Endothelial cell of umbilical vein (primary cell): ENCODE data around the gene ACOT7. TPM values are rescaled to one million over a fixed set of nuclear protein-coding genes. Genes with fewer than 3 reads are reported as not detected.

ENCODE experiments used
- BruUV-seq: library from RNA; stranded (reverse); fragments of 400-500 nt; replicated peaks from 2 replicates; lab custom pipeline; 2021; lab: Mats Ljungman, UMichigan
- CTCF ChIA-PET: fragments of 300-600, 350-600 bp; sonication (Branson Sonifier 250); formaldehyde crosslinking; loops from one replicate; lab custom pipeline; 2021; ENCODE audit warnings: antibody characterized with exemption, inconsistent platforms; lab: Charles Lee
- POLR2A ChIA-PET: fragments of 300-600, 350-600 bp; sonication (Branson Sonifier 250); formaldehyde crosslinking; loops from one replicate; lab custom pipeline; 2021; ENCODE audit warnings: antibody characterized with exemption, inconsistent platforms; lab: Charles Lee
- DNase-seq: peaks from one replicate; pipeline ENCODE4 v3.0.0-alpha.2; 2011; ENCODE audit warnings: low read depth, low spot score
- FAIRE-seq: peaks from 2 replicates; lab custom pipeline; 2011; peaks lifted over from hg19 to GRCh38; lab: Jason Lieb, UNC
- H2AFZ ChIP-seq: 2 replicates; pipeline ENCODE4 v1.6.0; 2012; ENCODE audit warnings: low read depth, low read length, control low read depth, inconsistent platforms
- H3K27ac ChIP-seq: 2 replicates; pipeline ENCODE4 v1.5.1; 2011; ENCODE audit warnings: low read depth, mild to moderate bottlenecking, control low read depth, low read length, moderate library complexity; ENCODE audit not compliant: insufficient read depth
- H3K27me3 ChIP-seq, 2 experiments: 2 replicates each; pipeline versions ENCODE4 v1.6.0 to v1.6.1; 2011; ENCODE audit warnings: low read length in 2 of 2, mixed read lengths in 1 of 2; ENCODE audit not compliant: control insufficient read depth in 2 of 2, insufficient read depth in 2 of 2
- H3K36me3 ChIP-seq, 2 experiments: 2 replicates in 1 of 2; 3 replicates in 1 of 2; pipeline ENCODE4 v1.5.1; 2011; ENCODE audit warnings: low read length in 2 of 2, mild to moderate bottlenecking in 1 of 2, moderate library complexity in 1 of 2; ENCODE audit not compliant: control insufficient read depth in 2 of 2, insufficient read depth in 2 of 2; ENCODE audit errors: extremely low read depth in 1 of 2
- H3K4me1 ChIP-seq: 3 replicates; pipeline ENCODE4 v1.5.1; 2011; ENCODE audit warnings: mild to moderate bottlenecking, low read length; ENCODE audit not compliant: control insufficient read depth, insufficient read depth; ENCODE audit errors: extremely low read depth
- H3K4me2 ChIP-seq: 2 replicates; pipeline ENCODE4 v1.6.1; 2011; ENCODE audit warnings: low read length, control low read depth, mixed read lengths; ENCODE audit not compliant: insufficient read depth
- H3K4me3 ChIP-seq, 3 experiments: fragments of 200-600 bp in 1 of 3; sonication (generic), shearing (Covaris generic) in 1 of 3; replicated peaks in 1 of 3; 2 replicates each; pipeline ENCODE4 v1.5.1; 2011 to 2016; ENCODE audit warnings: control low read depth in 3 of 3, low read length in 3 of 3, mild to moderate bottlenecking in 2 of 3, inconsistent platforms in 1 of 3, low read depth in 1 of 3, moderate library complexity in 1 of 3; ENCODE audit not compliant: insufficient read depth in 1 of 3
- H3K79me2 ChIP-seq: 2 replicates; pipeline ENCODE4 v1.6.0; 2012; ENCODE audit warnings: low read length, inconsistent platforms; ENCODE audit not compliant: control insufficient read depth, insufficient read depth
- H3K9ac ChIP-seq: replicated peaks from 2 replicates; pipeline ENCODE3; 2011; ENCODE audit warnings: low read length, control low read depth; ENCODE audit not compliant: insufficient read depth; ENCODE audit errors: extremely low read depth
- H3K9me1 ChIP-seq: replicated peaks from 3 replicates; pipeline ENCODE4 v1.6.0; 2011; ENCODE audit warnings: mild to moderate bottlenecking, low read length; ENCODE audit not compliant: control insufficient read depth, insufficient read depth; ENCODE audit errors: extremely low read depth
- H3K9me3 ChIP-seq: replicated peaks from 2 replicates; pipeline ENCODE4 v1.5.1; 2012; ENCODE audit warnings: low read length, inconsistent platforms; ENCODE audit not compliant: control insufficient read depth, insufficient read depth
- H4K20me1 ChIP-seq: replicated peaks from 2 replicates; pipeline ENCODE3; 2011; ENCODE audit warnings: mild to moderate bottlenecking, low read length; ENCODE audit not compliant: control insufficient read depth, insufficient read depth; ENCODE audit errors: extremely low read depth
- CTCF ChIP-seq, 2 donors: IDR thresholded peaks; 1 replicate in 1 of 2; 2 replicates in 1 of 2; pipeline ENCODE4 v1.5.1; 2011; ENCODE audit warnings: low read length in 2 of 2, mild to moderate bottlenecking in 2 of 2, moderate library complexity in 2 of 2, control low read depth in 1 of 2, inconsistent platforms in 1 of 2, low read depth in 1 of 2; ENCODE audit not compliant: insufficient read depth in 1 of 2; ENCODE audit errors: extremely low read depth in 1 of 2
- EZH2 ChIP-seq: IDR thresholded peaks from 2 replicates; pipeline ENCODE4 v1.6.1; 2012; ENCODE audit warnings: borderline replicate concordance, low read depth, mild to moderate bottlenecking, moderate library complexity, low read length, inconsistent platforms; ENCODE audit not compliant: severe bottlenecking
- FOS ChIP-seq: IDR thresholded peaks from 2 replicates; pipeline ENCODE4 v1.6.1; 2011; ENCODE audit warnings: mild to moderate bottlenecking, low read length, moderate library complexity, borderline replicate concordance; ENCODE audit not compliant: insufficient read depth
- GATA2 ChIP-seq: IDR thresholded peaks from 2 replicates; pipeline ENCODE4 v1.7.0; 2011; ENCODE audit warnings: low read depth, mild to moderate bottlenecking, moderate library complexity, mixed read lengths, low read length; ENCODE audit not compliant: insufficient read length, insufficient read depth
- JUN ChIP-seq: IDR thresholded peaks from 2 replicates; pipeline ENCODE4 v1.6.1; 2011; ENCODE audit warnings: borderline replicate concordance, low read depth; ENCODE audit not compliant: insufficient read length, insufficient read depth
- MAX ChIP-seq: IDR thresholded peaks from 2 replicates; pipeline ENCODE4 v1.6.1; 2011; ENCODE audit not compliant: insufficient read depth, insufficient read length
- MYC ChIP-seq: IDR thresholded peaks from one replicate; pipeline ENCODE4 v1.6.1; 2011; ENCODE audit warnings: mild to moderate bottlenecking, low read depth, low read length
- POLR2A ChIP-seq: IDR thresholded peaks from 2 replicates; pipeline ENCODE4 v1.6.1; 2012; ENCODE audit warnings: low read depth, mild to moderate bottlenecking, control low read depth, low read length
- POLR2AphosphoS5 ChIP-seq: IDR thresholded peaks from 2 replicates; pipeline ENCODE4 v1.6.1; 2012; ENCODE audit warnings: low read depth, mild to moderate bottlenecking, control low read depth, low read length, moderate library complexity; ENCODE audit not compliant: insufficient read depth
- dilution Hi-C: fragments of 300-500 bp; cut with MboI; formaldehyde crosslinking; loops from one replicate; pipeline ENCODE4 v1.15.0; 2019; ENCODE audit warnings: low sequenced_read_pairs; ENCODE audit not compliant: extremely low pct_ligation_motif_present
- intact Hi-C: fragments of 100-400 bp; cut with micrococcal nuclease; formaldehyde crosslinking; loops from one replicate; pipeline ENCODE4 v1.10.0; 2022
- polyA plus RNA-seq, 4 experiments: library from polyadenylated mRNA; depleted of rRNA in 3 of 4; stranded (reverse) in 3 of 4; unstranded in 1 of 4; fragments of >200 nt; gene quantifications; 2 replicates each; pipeline versions ENCODE4 v1.2.1 to v1.2.3, GENCODE V29; 2011 to 2012; ENCODE audit warnings: missing spikeins in 1 of 4
- total RNA-seq: library from RNA; stranded (reverse); gene quantifications from 2 replicates; pipeline ENCODE4 v1.2.3, GENCODE V29; 2021

Gene ACOT7
- total and polyA plus RNA-seq, 2 donors (not counting 3 experiments of a cell fraction or from before 2014, with no cell fraction given) = 69.4 to 105 TPM

GRCh38 chr1:6409733-6410132, 16.2 kb upstream of the ACOT7 start:
- Histone ChIP-seq H3K4me3 (no peak overlapping the region), H3K27ac (no peak overlapping the region), H3K9me1 (no peaks in the 10 kb centered on the region), H3K4me1 (peaks cover 8% of the 10 kb centered on the region), H4K20me1 (no peaks in the 10 kb centered on the region), H3K36me3 (no peaks in the 10 kb centered on the region), H3K9me3 (no peaks in the 10 kb centered on the region), H3K9ac (no peak overlapping the region), H3K79me2 (no peaks in the 10 kb centered on the region), H3K27me3 (no peaks in the 10 kb centered on the region), H2AFZ (no peak overlapping the region), H3K4me2 (no peak overlapping the region)
- dilution Hi-C loops = no loop called here
- intact Hi-C loops = no loop called here
- no peak for TF ChIP-seq JUN
- no peak for TF ChIP-seq CTCF (IDR thresholded peaks at IDR 0.05; ENCODE audit: extremely low read depth in 1 of 2, insufficient read depth in 1 of 2, low read depth in 1 of 2, low read length in 2 of 2)
- no peak for TF ChIP-seq MYC
- TF ChIP-seq POLR2AphosphoS5 = no peak
- no peak for TF ChIP-seq FOS
- no peak for TF ChIP-seq POLR2A
- TF ChIP-seq MAX = no peak
- no peak for TF ChIP-seq EZH2
- TF ChIP-seq GATA2 = no peak
- BruUV-seq = no TSS peak
- DNase-seq (no peak), FAIRE-seq (no peak)
- ChIA-PET CTCF (interaction anchor here (0.7 to 20.3 kb wide), 6 partner anchors 10 to 163 kb away, joined by 3 to 237 read pairs (median 7); partner anchors contain the start of genes ACOT7 and HES2), POLR2A (no interaction called here)
